BE2C (cell line): ENCODE results near the gene TRIM37.

ENCODE experiments used
- DNase-seq: peaks from one replicate; pipeline ENCODE4 v3.0.0-alpha.2; 2020
- H3K27me3 ChIP-seq: fragments of 250-450 bp; sonication (Bioruptor Pico); 2 replicates; pipeline ENCODE4 v1.5.1; 2020; ENCODE audit warnings: mild to moderate bottlenecking
- H3K36me3 ChIP-seq: fragments of 250-450 bp; sonication (Bioruptor Pico); 2 replicates; pipeline ENCODE4 v1.5.1; 2020; ENCODE audit warnings: mild to moderate bottlenecking
- H3K4me1 ChIP-seq: fragments of 250-450 bp; sonication (Bioruptor Pico); 2 replicates; pipeline ENCODE4 v1.5.1; 2020
- H3K4me3 ChIP-seq: 2 replicates; pipeline ENCODE4 v1.5.1; 2011; ENCODE audit warnings: low read depth, low read length
- H3K9me3 ChIP-seq: fragments of 250-450 bp; sonication (Bioruptor Pico); 2 replicates; pipeline ENCODE4 v1.5.1; 2020
- TF ChIP-seq, protein P1 (sequence below): IDR thresholded peaks from 2 replicates; pipeline ENCODE4 v1.5.1; 2012; ENCODE audit warnings: mild to moderate bottlenecking, low read depth, low read length

Gene TRIM37

DNA sequence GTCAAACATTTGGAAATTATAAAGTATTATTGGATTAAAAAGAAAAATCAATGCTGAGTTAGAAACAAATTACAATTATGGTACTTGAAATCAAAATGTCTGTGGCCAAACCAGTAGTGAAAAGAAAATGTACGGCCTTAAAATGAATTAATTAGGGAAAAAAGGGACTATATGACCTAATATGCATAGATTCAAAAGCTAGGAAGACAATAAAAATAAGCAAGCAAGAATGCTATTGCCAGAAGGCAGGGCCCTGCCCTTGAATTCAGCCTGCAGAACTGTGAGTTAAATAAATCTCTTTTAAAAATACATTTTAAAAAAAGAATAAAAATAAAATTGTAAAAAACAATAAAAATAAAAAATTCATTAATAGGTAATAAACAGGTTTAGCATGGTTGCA is 88.7 kb downstream of the TRIM37 start:
- Histone ChIP-seq H3K9me3 (no peaks in the 10 kb centered on the region), H3K4me1 (no peaks in the 10 kb centered on the region), H3K36me3 (peaks cover 4% of the 10 kb centered on the region), H3K4me3 (no peak overlapping the region), H3K27me3 (no peaks in the 10 kb centered on the region)
- TF ChIP-seq, protein P1, sequence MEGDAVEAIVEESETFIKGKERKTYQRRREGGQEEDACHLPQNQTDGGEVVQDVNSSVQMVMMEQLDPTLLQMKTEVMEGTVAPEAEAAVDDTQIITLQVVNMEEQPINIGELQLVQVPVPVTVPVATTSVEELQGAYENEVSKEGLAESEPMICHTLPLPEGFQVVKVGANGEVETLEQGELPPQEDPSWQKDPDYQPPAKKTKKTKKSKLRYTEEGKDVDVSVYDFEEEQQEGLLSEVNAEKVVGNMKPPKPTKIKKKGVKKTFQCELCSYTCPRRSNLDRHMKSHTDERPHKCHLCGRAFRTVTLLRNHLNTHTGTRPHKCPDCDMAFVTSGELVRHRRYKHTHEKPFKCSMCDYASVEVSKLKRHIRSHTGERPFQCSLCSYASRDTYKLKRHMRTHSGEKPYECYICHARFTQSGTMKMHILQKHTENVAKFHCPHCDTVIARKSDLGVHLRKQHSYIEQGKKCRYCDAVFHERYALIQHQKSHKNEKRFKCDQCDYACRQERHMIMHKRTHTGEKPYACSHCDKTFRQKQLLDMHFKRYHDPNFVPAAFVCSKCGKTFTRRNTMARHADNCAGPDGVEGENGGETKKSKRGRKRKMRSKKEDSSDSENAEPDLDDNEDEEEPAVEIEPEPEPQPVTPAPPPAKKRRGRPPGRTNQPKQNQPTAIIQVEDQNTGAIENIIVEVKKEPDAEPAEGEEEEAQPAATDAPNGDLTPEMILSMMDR: no peak
- DNase-seq: no peak

DNA sequence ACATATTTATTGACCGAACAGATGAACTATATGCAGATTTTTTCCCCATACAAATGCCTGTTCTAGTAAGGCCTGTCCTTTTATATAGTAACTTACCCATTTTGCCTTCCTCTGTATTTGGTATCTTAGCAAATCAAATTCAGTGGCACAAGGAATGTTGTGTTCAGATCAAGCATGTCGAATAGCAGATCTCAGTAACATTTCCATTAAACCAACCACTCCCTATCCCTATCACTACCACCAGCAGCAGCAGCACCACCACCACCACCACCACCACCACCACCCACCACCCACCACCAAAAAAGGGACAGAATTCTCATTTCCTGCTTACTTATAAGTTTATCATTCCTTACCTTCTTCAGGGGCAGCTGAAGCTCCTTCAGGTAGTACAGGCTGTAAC is 94.7 kb downstream of the TRIM37 start:
- DNase-seq: no peak
- no peaks in the 10 kb centered on the region for H3K27me3 ChIP-seq
- no peaks in the 10 kb centered on the region for H3K9me3 ChIP-seq
- H3K4me1 ChIP-seq: no peaks in the 10 kb centered on the region
- TF ChIP-seq, protein P1: no peak
- H3K36me3 ChIP-seq: peaks cover 10% of the 10 kb centered on the region
- H3K4me3 ChIP-seq: no peak overlapping the region

- TF ChIP-seq, protein P1: no peak
These were observed 96.7 kb downstream of the TRIM37 start for GRCh38 chr17:59010026-59010425.

GRCh38 chr17:59008737-59009136 is 97.9 kb downstream of the TRIM37 start:
- Histone ChIP-seq H3K27me3 (no peaks in the 10 kb centered on the region), H3K9me3 (no peaks in the 10 kb centered on the region), H3K4me3 (no peak overlapping the region), H3K4me1 (no peaks in the 10 kb centered on the region), H3K36me3 (peaks cover 6% of the 10 kb centered on the region)
- TF ChIP-seq, protein P1: no peak
- DNase-seq: no peak

More at GRCh38 chr17:59010026-59010425, 96.7 kb downstream of the TRIM37 start:
- Histone ChIP-seq H3K27me3 (no peaks in the 10 kb centered on the region), H3K4me1 (no peaks in the 10 kb centered on the region), H3K4me3 (no peak overlapping the region), H3K9me3 (no peaks in the 10 kb centered on the region), H3K36me3 (peaks cover 6% of the 10 kb centered on the region)
- no peak for DNase-seq

DNA sequence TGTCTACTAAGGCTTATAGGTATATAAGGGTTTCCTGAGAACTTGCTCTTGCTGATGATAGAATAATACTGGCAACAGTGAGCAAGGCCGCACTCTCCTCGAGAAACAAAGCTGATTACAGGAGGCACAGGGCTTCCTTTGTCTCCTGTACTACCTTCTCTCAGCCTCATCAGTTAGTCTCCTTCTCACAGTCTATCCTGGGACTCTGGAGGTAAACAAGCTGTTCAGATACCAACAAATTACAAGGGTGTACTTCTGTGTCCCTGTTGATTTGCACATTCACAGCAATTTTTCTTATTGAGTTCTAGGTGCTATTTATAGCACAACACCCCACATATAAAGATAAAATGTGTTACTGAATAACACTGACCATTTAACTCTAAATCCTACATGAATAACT is 98.7 kb downstream of the TRIM37 start:
- Histone ChIP-seq H3K36me3 (peaks cover 6% of the 10 kb centered on the region), H3K4me3 (no peak overlapping the region), H3K27me3 (no peaks in the 10 kb centered on the region), H3K4me1 (no peaks in the 10 kb centered on the region), H3K9me3 (no peaks in the 10 kb centered on the region)
- TF ChIP-seq, protein P1: no peak
- no peak for DNase-seq

DNA sequence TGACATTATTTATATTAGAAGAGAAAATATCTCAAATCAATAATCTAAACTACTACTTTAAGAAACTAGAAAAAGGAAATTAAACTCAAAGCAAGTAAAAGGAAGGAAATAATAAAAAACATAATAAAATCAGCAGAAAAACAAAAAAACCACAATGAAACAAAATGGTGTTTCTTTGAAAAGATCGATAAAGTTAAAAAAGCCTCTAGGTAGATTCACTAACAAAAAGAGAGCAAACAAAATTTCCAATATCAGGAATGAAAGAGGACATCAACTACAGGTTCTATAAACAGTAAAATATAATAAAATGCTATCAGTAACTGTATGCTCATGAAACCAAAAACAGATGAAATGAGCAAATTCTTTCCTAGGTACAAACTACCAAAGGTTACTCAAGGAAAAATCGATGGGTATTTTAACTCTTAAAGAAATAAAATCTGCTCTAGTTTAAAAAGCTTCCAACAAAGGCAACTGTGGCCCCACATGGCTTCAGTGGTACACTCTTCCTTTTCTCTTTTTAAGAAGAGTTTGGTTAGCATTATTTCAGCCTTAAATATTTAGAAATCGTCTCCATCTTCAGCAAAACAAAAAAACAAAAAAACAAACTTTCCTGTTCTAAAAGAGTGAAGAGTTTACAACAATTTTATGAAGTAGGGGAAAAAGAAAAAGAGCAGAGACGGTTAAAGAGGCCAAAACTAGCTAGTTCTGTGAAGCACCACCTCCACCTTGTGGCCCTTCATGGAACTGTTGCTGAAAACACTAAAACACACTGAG is 102.2 kb downstream of the TRIM37 start:
- Histone ChIP-seq H3K36me3 (peaks cover 10% of the 10 kb centered on the region), H3K4me3 (no peak overlapping the region), H3K9me3 (no peaks in the 10 kb centered on the region), H3K27me3 (no peaks in the 10 kb centered on the region), H3K4me1 (no peaks in the 10 kb centered on the region)
- TF ChIP-seq, protein P1: peak; percentile 96
- peak; percentile 63 for DNase-seq
